Measurements from ENCODE around the gene NAGS.
"Not testable (repeated sequence)": the region's sequence is repeated elsewhere in the genome, so short reads cannot be mapped to it uniquely, and the experiment has no call there.

GRCh38 chr17:44046893-44047292 lies 42.5 kb downstream of the NAGS start:
- TF ChIP-seq CTCF (IDR thresholded peaks at IDR 0.05); POLR2AphosphoS5 (IDR thresholded peaks at IDR 0.05; ENCODE audit: low read depth, low read length); RAD21 (IDR thresholded peaks at IDR 0.05; ENCODE audit: low read length): not testable (repeated sequence)

All from SK-N-SH (cell line).